ENCODE measurements around the gene FLOT1. TPM values are rescaled to one million over a fixed set of nuclear protein-coding genes. Genes with fewer than 3 reads are reported as not detected.

Gene FLOT1
- total RNA-seq, 2 donors from 2014 or later = 219 to 319 TPM

GRCh38 chr6:30696432-30696831 lies 46.1 kb downstream of the FLOT1 start:
- Mint-ChIP-seq H3K4me1 (ENCODE audit: low read depth in 2 of 2) (no peaks in the 10 kb centered on the region), H3K4me3 (no peak overlapping the region), H3K36me3 (no peaks in the 10 kb centered on the region), H3K9me3 (no peaks in the 10 kb centered on the region), H3K27ac (no peak overlapping the region), H3K27me3 (no peaks in the 10 kb centered on the region)
- ATAC-seq (no peak), DNase-seq (ENCODE audit: low spot score) (no peak)

DNA sequence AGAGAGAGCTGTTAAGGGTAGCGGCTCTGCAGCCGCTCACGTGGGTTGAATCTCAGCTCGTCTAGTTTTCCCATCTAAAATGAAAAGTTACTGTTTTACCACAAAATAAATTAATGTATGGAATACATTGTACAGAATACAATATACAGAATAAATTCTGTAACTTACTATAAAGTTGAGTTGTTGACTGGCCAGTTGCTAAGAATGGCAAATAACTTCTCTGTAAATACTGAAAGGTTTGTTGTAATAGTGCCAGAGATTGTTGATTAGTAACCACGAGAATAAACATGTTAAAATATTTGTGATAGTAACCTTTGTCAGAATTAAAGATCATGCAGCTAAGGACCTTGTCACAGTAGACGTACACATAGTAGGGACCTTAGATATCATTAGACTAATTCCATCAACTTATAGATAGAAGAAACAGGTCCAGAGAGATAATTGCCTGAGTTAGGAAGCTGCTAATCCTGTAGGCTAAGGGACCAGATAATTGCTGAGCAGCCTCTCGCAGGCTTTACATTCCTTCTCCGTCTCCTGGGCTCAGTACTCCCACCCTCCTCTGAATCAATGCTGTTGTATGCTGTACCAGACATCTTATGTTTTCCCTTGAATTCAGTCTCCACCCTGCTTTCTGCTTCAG lies 51.2 kb downstream of the FLOT1 start:
- Mint-ChIP-seq H3K4me1 (ENCODE audit: low read depth in 2 of 2) (peaks cover 31 to 35% of the 10 kb centered on the region in 2 donors), H3K9me3 (no peaks in the 10 kb centered on the region), H3K27ac (peak overlapping the region; percentile 98), H3K36me3 (peaks cover 2% of the 10 kb centered on the region), H3K27me3 (no peaks in the 10 kb centered on the region), H3K4me3 (peak overlapping the region; percentile 100)
- ATAC-seq = no peak
- DNase-seq (ENCODE audit: low spot score) = no peak

DNA sequence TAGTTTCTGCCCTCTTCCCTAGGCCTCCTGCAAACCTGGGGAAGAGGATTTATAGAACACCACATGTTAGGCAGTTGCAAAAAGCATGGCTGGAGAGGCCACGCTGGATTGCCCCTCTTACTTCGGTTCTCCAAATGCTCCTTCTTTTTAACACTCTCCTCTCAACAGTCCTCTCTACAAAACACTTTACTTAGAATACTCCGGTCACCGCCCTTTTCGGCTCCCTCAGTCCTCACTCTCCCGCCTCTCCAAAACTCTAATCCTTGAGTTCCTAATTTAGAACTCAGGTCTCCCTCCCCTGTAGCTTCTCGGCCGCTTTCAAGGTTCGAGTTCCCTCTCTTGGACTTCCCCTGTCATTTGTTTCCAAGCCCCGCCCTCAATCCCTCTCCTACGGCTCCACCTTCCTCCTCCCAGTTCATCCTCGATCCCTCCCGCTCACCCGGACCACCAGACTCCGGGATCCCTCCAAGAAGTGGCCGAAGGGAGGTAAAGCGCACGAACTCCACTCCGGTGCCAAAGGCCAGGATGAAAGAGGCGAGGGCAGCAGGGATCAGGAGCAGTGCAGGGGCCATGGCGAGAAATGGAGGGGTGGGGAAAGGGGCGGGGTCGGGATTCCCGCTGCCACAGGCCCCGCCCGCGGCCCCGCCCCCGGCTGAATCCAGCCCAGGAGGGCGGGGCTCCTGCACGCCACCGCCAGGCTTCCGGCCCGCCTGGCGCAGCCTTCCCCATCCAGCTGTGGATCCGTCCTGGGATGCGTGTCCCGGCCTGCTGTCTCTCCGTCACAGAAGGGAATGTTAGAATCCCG lies 51.9 kb downstream of the FLOT1 start, which contains the start of gene NRM:
TSS of gene NRM (minus strand) at position 582 of the 805 bp plus-strand sequence. CDS start at position 572, 10 bp downstream.
- Mint-ChIP-seq H3K4me1 (ENCODE audit: low read depth in 2 of 2) (peaks cover 35 to 42% of the 10 kb centered on the region in 2 donors), H3K36me3 (peaks cover 8% of the 10 kb centered on the region), H3K4me3 (peak within 1 kb of the TSS; percentile 100), H3K27me3 (no peaks in the 10 kb centered on the region), H3K27ac (peak within 1 kb of the TSS; percentile 98), H3K9me3 (no peaks in the 10 kb centered on the region)
- peak; percentile 65 to 81 for ATAC-seq
- DNase-seq (ENCODE audit: low spot score) = peak; percentile 78

DNA sequence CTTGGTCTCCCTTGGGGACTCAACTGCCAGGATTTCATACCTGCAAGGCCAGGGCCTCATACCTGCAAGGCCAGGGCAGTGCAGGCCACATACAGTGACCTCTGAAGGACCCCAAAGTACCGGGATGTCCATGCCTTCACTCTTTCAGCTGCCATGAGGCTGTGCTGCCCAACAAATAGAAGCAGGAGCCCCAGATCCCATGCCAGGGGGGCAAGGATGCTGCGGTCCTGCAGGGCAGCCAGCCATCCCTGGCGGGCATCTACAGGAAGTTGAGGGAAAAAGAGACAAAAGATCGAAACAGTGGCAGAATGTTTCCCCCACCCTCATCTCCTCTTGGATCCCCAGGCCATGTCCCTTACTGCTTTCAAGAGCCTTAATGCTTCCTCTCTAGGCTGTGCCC lies 52.5 kb downstream of the FLOT1 start:
- H3K36me3 Mint-ChIP-seq = peaks cover 14% of the 10 kb centered on the region

GRCh38 chr6:30689022-30689865 lies 53.2 kb downstream of the FLOT1 start:
- peaks cover 19% of the 10 kb centered on the region for H3K36me3 Mint-ChIP-seq
- no peaks in the 10 kb centered on the region for H3K27me3 Mint-ChIP-seq
- H3K27ac Mint-ChIP-seq = peak overlapping the region; percentile 98
- DNase-seq (ENCODE audit: low spot score) (no peak), ATAC-seq (no peak)
- peaks cover 43 to 51% of the 10 kb centered on the region in 2 donors for H3K4me1 Mint-ChIP-seq (ENCODE audit: low read depth in 2 of 2)
- peak overlapping the region; percentile 100 for H3K4me3 Mint-ChIP-seq
- no peaks in the 10 kb centered on the region for H3K9me3 Mint-ChIP-seq

More for the DNA sequence above, 52.5 kb downstream of the FLOT1 start:
- Mint-ChIP-seq H3K9me3 (no peaks in the 10 kb centered on the region), H3K4me1 (ENCODE audit: low read depth in 2 of 2) (peaks cover 41 to 49% of the 10 kb centered on the region in 2 donors), H3K27me3 (no peaks in the 10 kb centered on the region), H3K4me3 (peak overlapping the region; percentile 100), H3K27ac (peak overlapping the region; percentile 98)
- ATAC-seq (no peak), DNase-seq (ENCODE audit: low spot score) (no peak)

DNA sequence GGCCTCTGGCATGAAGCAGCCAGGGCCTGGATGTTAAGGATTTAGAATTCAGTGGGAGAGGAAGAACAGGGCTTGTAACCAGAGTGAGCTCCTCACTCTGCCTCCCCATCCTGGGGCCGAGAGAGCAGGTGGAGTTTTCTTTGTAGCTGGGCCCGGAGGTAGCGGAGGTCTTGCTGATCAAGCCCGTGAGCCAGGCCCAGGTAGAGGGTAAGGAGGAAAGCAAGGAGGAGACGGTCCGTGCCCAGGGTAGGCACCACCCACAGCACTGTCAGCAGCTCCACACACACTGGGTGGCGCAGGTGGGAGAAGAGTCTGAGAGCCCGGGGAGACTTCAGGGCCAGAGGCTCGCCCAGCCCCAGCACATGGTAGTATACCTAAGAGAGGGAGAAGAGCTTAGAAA lies 53.9 kb downstream of the FLOT1 start:
- Mint-ChIP-seq H3K4me1 (ENCODE audit: low read depth in 2 of 2) (peaks cover 43 to 51% of the 10 kb centered on the region in 2 donors), H3K36me3 (peaks cover 26% of the 10 kb centered on the region), H3K4me3 (peak overlapping the region; percentile 100), H3K27ac (peak overlapping the region; percentile 98), H3K27me3 (no peaks in the 10 kb centered on the region), H3K9me3 (no peaks in the 10 kb centered on the region)
- no peak for DNase-seq (ENCODE audit: low spot score)
- ATAC-seq = no peak

- ATAC-seq (no peak), DNase-seq (ENCODE audit: low spot score) (no peak)
- Mint-ChIP-seq H3K27ac (peak overlapping the region; percentile 98), H3K4me3 (peak overlapping the region; percentile 100), H3K4me1 (ENCODE audit: low read depth in 2 of 2) (peaks cover 45 to 53% of the 10 kb centered on the region in 2 donors), H3K36me3 (peaks cover 31% of the 10 kb centered on the region), H3K9me3 (no peaks in the 10 kb centered on the region), H3K27me3 (no peaks in the 10 kb centered on the region)
These were observed 54.6 kb downstream of the FLOT1 start for GRCh38 chr6:30687659-30688431.

DNA sequence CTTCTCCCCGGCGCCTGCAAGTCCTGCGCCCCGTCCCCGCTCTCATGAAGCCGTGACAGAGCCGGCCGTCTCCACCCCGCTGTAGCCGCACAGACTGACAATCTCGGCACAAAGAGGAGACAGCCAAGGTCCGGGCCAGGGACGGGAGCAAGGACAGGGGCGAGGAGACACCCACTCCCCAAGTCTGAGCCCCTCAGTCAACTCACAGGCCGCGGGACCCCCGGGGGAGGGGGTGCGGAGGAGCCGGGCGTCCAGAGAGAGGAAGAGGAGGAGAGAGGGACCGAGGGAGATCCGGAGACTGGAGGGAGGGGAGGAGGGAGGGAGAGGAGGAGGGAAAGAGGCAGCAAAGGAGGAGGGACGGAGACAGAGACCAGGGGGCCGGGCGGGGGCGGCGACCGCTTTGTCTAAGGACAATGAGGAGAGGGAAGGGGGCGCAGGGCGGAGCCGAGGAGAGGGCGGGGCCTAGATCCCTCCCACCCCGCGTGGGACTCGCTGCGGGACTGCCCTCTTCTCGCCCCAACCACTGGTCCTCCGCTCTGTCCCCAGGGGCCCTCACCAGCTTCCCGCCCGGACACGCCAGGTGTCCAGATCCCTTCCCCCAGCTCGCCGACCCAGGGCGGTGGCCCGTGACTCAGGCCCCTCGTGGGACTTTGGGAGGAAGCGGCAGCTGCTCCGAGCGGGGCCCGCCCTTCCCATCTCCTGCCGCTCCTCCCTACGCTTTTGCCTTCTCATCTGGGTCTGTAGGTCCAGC lies 55.4 kb downstream of the FLOT1 start:
- H3K36me3 Mint-ChIP-seq = peaks cover 35% of the 10 kb centered on the region

DNA sequence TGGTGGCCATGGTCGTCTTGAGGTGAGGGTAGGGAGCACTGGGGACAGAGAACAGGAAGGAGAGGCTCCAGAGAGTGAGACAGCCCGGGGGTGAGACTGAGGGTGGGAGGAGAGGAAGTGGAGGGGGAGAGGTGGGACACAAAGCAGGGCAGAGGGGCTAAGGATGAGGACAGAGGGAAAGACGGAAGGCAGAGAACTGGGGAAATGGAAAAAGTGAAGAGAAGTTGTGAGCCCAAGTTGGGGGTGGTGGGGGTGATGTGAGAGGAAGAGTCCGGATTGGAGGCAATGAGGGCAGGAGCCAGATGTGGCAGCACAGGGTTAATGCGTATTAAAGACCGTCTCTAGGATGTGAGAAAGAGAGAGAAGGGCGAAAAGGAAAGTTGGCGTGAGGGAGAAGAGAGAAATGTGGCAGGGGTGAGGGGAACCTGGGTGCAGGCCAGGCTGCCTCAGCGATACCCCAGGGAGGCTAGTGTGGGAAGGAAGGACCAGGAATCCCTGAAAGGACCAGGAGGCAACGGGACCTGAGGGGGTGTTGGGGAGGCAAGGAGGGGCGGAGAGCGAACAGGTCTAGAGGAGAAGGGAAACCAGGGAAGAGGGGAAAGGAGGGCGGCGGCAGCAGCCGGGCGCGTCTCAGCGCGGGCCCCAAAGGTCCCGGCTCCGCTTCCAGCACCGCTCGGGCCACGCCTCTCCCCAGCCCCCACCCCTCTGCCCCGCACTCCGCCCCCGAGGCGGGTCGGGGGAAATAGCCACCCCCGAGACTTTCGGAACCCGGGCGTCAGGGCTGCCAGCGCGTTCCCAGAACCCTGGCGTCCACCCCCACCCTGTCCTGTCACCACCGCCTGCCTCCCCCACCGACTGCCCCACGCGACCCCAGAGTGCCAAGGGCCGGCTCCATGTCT lies 56.2 kb downstream of the FLOT1 start, which contains the start of gene PPP1R18:
TSS of gene PPP1R18 (minus strand) at position 637 of the 899 bp plus-strand sequence. CDS start at position 10, 627 bp downstream.
- DNase-seq (ENCODE audit: low spot score) (peak; percentile 84), ATAC-seq (peak; percentile 61 to 69)
- no peaks in the 10 kb centered on the region for H3K27me3 Mint-ChIP-seq
- H3K4me3 Mint-ChIP-seq = peak within 1 kb of the TSS; percentile 100
- H3K4me1 Mint-ChIP-seq (ENCODE audit: low read depth in 2 of 2) = peaks cover 57 to 68% of the 10 kb centered on the region in 2 donors
- peak within 1 kb of the TSS; percentile 98 for H3K27ac Mint-ChIP-seq
- no peaks in the 10 kb centered on the region for H3K9me3 Mint-ChIP-seq
- H3K36me3 Mint-ChIP-seq = peaks cover 43% of the 10 kb centered on the region

More for the DNA sequence above, 55.4 kb downstream of the FLOT1 start:
- peak; percentile 60 to 77 for ATAC-seq
- no peaks in the 10 kb centered on the region for H3K9me3 Mint-ChIP-seq
- peak overlapping the region; percentile 98 for H3K27ac Mint-ChIP-seq
- H3K4me1 Mint-ChIP-seq (ENCODE audit: low read depth in 2 of 2) = peaks cover 50 to 60% of the 10 kb centered on the region in 2 donors
- H3K4me3 Mint-ChIP-seq = peak overlapping the region; percentile 100
- H3K27me3 Mint-ChIP-seq = no peaks in the 10 kb centered on the region
- DNase-seq (ENCODE audit: low spot score) = peak; percentile 93

DNA sequence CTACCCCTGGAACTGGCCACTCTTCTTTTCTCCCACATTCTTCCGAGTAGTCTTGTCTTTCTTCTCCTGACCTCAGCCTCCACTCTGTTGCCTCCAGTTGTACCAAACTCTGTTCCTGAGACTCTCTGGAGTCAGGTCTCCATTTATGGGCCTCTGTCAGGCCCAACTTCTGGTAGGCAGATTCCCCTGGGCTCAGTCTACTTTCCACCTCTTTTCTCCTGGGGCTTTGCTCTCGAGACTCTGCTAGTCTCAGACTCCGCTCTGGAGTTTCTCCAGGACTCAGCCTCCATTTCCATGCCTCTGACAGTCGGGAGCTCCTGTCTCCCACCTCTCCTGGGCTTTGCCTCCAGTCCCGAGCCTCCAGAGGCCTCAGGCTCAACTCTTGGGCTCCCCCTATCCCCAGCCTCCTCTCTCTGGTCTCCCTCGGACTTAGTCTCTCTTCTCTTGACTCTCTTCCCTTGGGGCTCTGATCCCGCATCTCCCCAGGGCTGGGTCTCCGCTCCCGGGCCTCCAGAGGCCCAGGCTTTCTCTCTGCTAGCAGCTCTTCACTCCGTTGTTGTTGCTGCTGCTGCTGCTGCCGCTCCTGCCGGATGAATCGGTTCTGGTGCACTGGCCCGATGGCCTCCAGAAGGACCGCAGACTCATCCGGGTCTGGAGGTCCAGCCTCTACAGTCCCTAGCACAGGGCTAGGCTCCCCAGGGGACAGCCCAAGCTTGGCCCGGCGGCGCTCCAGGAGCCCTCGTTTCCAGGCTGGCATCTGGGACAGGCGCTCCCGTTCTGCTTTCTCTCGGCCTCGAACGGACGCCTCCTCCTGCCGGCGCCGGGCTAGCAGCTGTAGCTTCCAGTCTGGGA lies 57.1 kb downstream of the FLOT1 start:
- Mint-ChIP-seq H3K36me3 (peaks cover 48% of the 10 kb centered on the region), H3K27ac (peak overlapping the region; percentile 98), H3K4me1 (ENCODE audit: low read depth in 2 of 2) (peaks cover 60 to 69% of the 10 kb centered on the region in 2 donors), H3K27me3 (no peaks in the 10 kb centered on the region), H3K4me3 (peak overlapping the region; percentile 100), H3K9me3 (no peaks in the 10 kb centered on the region)
- no peak for ATAC-seq
- DNase-seq (ENCODE audit: low spot score) = no peak
